Neural progenitor cell (in vitro differentiated cells): ENCODE results near the gene PSMD5. TPM values are rescaled to one million over a fixed set of nuclear protein-coding genes. Genes with fewer than 3 reads are reported as not detected.

Source experiments
- DNase-seq: peaks from one replicate; pipeline ENCODE4 v3.0.0-alpha.2; 2016; ENCODE audit warnings: low spot score
- H2AFZ ChIP-seq: fragments of 200-600 bp; sonication (generic); replicated peaks from 2 replicates; pipeline ENCODE4 v1.6.1; 2016; ENCODE audit warnings: antibody characterized with exemption
- H3F3A ChIP-seq: fragments of 200-600 bp; sonication (generic); 2 replicates; pipeline ENCODE4 v1.6.1; 2016; ENCODE audit warnings: antibody characterized with exemption, low read depth
- H3K27ac ChIP-seq: fragments of 200-600 bp; sonication (generic); 2 replicates; pipeline ENCODE4 v1.5.1; 2016; ENCODE audit warnings: mild to moderate bottlenecking
- H3K27me3 ChIP-seq: fragments of 200-600 bp; sonication (generic); 2 replicates; pipeline ENCODE4 v1.6.1; 2016; ENCODE audit warnings: mild to moderate bottlenecking, moderate library complexity
- H3K36me3 ChIP-seq: fragments of 200-600 bp; sonication (generic); 2 replicates; pipeline ENCODE4 v1.5.1; 2016
- H3K4me1 ChIP-seq: fragments of 200-600 bp; sonication (generic); 2 replicates; pipeline ENCODE4 v1.6.1; 2016; ENCODE audit warnings: mixed run types
- H3K4me2 ChIP-seq: fragments of 200-600 bp; sonication (generic); 2 replicates; pipeline ENCODE4 v1.6.1; 2016
- H3K4me3 ChIP-seq: fragments of 200-600 bp; sonication (generic); 2 replicates; pipeline ENCODE4 v1.5.1; 2016
- H3K79me2 ChIP-seq: fragments of 200-600 bp; sonication (generic); 2 replicates; pipeline ENCODE4 v1.6.1; 2016; ENCODE audit warnings: low read depth
- H3K9ac ChIP-seq: fragments of 200-600 bp; sonication (generic); 2 replicates; pipeline ENCODE4 v1.6.1; 2016
- H3K9me3 ChIP-seq: fragments of 200-600 bp; sonication (generic); 2 replicates; pipeline ENCODE4 v1.5.1; 2016; ENCODE audit warnings: low read depth
- H4K20me1 ChIP-seq: fragments of 200-600 bp; sonication (generic); 2 replicates; pipeline ENCODE4 v1.6.1; 2016; ENCODE audit warnings: low read depth
- H3K27ac Mint-ChIP-seq: 3 replicates; pipeline ENCODE4 v1.8.0; 2021; ENCODE audit warnings: mixed read lengths
- H3K27me3 Mint-ChIP-seq: 2 replicates; pipeline ENCODE4 v1.8.0; 2022; ENCODE audit warnings: low read depth, mild to moderate bottlenecking, inconsistent platforms, moderate library complexity, mixed read lengths; ENCODE audit not compliant: insufficient read depth
- H3K36me3 Mint-ChIP-seq: 3 replicates; pipeline ENCODE4 v1.8.0; 2021; ENCODE audit warnings: mixed read lengths
- H3K4me1 Mint-ChIP-seq: 3 replicates; pipeline ENCODE4 v1.8.0; 2021; ENCODE audit warnings: mixed read lengths
- H3K4me3 Mint-ChIP-seq: 3 replicates; pipeline ENCODE4 v1.8.0; 2021; ENCODE audit warnings: mild to moderate bottlenecking, moderate library complexity, mixed read lengths
- H3K9me3 Mint-ChIP-seq: 3 replicates; pipeline ENCODE4 v1.8.0; 2020; ENCODE audit warnings: mixed read lengths
- EZH2 ChIP-seq: fragments of 200-600 bp; sonication (generic); IDR thresholded peaks from 2 replicates; pipeline ENCODE4 v1.6.1; 2017; ENCODE audit warnings: antibody characterized with exemption, mild to moderate bottlenecking, moderate library complexity
- EZH2phosphoT487 ChIP-seq: fragments of 200-600 bp; sonication (generic); IDR thresholded peaks from 2 replicates; pipeline ENCODE4 v1.6.1; 2017; ENCODE audit warnings: antibody characterized with exemption
- total RNA-seq: library from RNA; depleted of rRNA; stranded (reverse); fragments of >200 nt; gene quantifications from 2 replicates; pipeline ENCODE4 v1.2.3, GENCODE V29; 2015; ENCODE audit warnings: low replicate concordance
- TF ChIP-seq, protein P1 (sequence below): fragments of 200-600 bp; sonication (generic); IDR thresholded peaks from 2 replicates; pipeline ENCODE4 v1.5.1; 2017; ENCODE audit warnings: antibody characterized with exemption, mild to moderate bottlenecking

The PSMD5 gene
- total RNA-seq, 1 donor from 2014 or later: 8.7 TPM

DNA sequence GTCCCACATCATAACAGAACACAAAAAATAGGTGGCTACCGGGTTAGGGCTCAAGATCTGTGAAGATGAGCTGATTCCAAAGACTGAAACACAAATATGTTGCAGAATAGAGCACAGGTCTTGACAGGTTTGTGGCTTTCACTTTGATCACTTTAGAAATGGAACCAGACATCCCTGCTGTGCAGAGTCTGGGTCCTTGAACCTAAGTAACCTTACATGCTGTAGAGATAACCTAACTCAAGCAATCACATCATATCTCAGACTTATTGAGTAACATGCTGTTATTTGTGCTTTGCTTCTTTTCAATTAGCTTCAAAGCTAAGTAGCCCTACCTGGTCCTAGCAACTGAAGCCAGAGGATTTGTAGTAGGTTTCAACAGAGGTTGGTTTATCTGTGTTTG lies 73.8 kb downstream of the PSMD5 start:
- H3K9ac ChIP-seq: no peak overlapping the region
- H3K36me3 Mint-ChIP-seq: peaks cover 10% of the 10 kb centered on the region

DNA sequence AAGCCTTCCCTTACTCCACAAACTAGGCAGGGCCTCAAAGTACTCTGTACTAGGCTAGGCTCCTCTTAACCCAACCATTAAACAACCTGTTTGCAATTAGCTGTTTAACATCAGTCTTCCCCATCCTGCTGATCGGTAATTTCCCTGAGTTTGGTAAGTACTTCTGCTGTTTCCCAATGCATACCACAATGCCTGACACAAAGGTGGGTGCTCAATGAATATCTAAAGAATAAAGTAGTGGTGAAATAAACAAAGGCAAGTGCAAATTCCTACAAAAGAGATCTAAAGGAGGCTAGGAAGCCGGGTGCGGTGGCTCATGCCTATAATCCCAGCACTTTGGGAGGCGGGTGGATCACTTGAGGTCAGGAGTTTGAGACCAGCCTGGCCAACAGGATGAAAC lies 74.5 kb downstream of the PSMD5 start:
- no peaks in the 10 kb centered on the region for H3K9me3 Mint-ChIP-seq
- no peak for DNase-seq
- Histone ChIP-seq H4K20me1 (peaks cover 10% of the 10 kb centered on the region), H3K36me3 (peaks cover 10% of the 10 kb centered on the region), H3K9me3 (no peaks in the 10 kb centered on the region), H3K9ac (no peak overlapping the region), H3K4me1 (no peaks in the 10 kb centered on the region), H3K79me2 (no peaks in the 10 kb centered on the region), H3K27ac (no peak overlapping the region), H3F3A (no peaks in the 10 kb centered on the region), H3K4me2 (no peak overlapping the region), H2AFZ (no peak overlapping the region), H3K4me3 (no peak overlapping the region), H3K27me3 (no peaks in the 10 kb centered on the region)
- H3K4me3 Mint-ChIP-seq: no peak overlapping the region
- TF ChIP-seq, protein P1, sequence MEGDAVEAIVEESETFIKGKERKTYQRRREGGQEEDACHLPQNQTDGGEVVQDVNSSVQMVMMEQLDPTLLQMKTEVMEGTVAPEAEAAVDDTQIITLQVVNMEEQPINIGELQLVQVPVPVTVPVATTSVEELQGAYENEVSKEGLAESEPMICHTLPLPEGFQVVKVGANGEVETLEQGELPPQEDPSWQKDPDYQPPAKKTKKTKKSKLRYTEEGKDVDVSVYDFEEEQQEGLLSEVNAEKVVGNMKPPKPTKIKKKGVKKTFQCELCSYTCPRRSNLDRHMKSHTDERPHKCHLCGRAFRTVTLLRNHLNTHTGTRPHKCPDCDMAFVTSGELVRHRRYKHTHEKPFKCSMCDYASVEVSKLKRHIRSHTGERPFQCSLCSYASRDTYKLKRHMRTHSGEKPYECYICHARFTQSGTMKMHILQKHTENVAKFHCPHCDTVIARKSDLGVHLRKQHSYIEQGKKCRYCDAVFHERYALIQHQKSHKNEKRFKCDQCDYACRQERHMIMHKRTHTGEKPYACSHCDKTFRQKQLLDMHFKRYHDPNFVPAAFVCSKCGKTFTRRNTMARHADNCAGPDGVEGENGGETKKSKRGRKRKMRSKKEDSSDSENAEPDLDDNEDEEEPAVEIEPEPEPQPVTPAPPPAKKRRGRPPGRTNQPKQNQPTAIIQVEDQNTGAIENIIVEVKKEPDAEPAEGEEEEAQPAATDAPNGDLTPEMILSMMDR: no peak
- no peak for TF ChIP-seq EZH2
- TF ChIP-seq EZH2phosphoT487: no peak
- no peaks in the 10 kb centered on the region for H3K4me1 Mint-ChIP-seq
- no peak overlapping the region for H3K27ac Mint-ChIP-seq
- H3K27me3 Mint-ChIP-seq: no peaks in the 10 kb centered on the region
- H3K36me3 Mint-ChIP-seq: peaks cover 8% of the 10 kb centered on the region

More for the DNA sequence above, 73.8 kb downstream of the PSMD5 start:
- TF ChIP-seq EZH2 (no peak), EZH2phosphoT487 (no peak)
- TF ChIP-seq, protein P1: no peak
- Histone ChIP-seq H3K79me2 (no peaks in the 10 kb centered on the region), H4K20me1 (peaks cover 10% of the 10 kb centered on the region), H3K4me2 (no peak overlapping the region), H3K4me3 (no peak overlapping the region), H3K27ac (no peak overlapping the region), H3K36me3 (peaks cover 10% of the 10 kb centered on the region), H2AFZ (no peak overlapping the region), H3F3A (no peaks in the 10 kb centered on the region), H3K4me1 (no peaks in the 10 kb centered on the region), H3K9me3 (no peaks in the 10 kb centered on the region), H3K27me3 (no peaks in the 10 kb centered on the region)
- H3K27me3 Mint-ChIP-seq: no peaks in the 10 kb centered on the region
- H3K9me3 Mint-ChIP-seq: no peaks in the 10 kb centered on the region
- no peak overlapping the region for H3K4me3 Mint-ChIP-seq
- no peak for DNase-seq
- H3K27ac Mint-ChIP-seq: no peak overlapping the region
- H3K4me1 Mint-ChIP-seq: no peaks in the 10 kb centered on the region

DNA sequence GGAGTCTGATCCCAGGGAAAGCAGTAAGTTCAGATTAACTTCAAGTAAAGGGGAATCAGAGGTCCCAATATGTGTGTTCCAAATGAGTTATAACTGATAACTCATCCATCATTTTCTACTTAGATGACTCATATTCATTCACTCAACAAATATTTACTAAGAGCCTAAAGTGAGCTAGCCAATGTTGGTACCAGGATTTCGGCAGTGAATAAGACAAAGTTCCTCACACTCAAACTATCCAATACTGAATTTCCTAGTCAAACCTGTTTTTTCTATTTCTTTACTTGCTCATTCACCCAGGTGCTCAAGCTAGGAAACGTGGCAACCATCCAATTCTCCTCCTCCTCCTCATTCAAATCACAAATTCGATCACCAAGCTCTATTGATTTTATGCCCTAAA lies 75.3 kb downstream of the PSMD5 start:
- peaks cover 10% of the 10 kb centered on the region for H3K36me3 Mint-ChIP-seq
- Histone ChIP-seq H3F3A (no peaks in the 10 kb centered on the region), H3K9ac (no peak overlapping the region), H3K79me2 (no peaks in the 10 kb centered on the region), H3K27ac (no peak overlapping the region), H4K20me1 (peaks cover 10% of the 10 kb centered on the region), H3K9me3 (no peaks in the 10 kb centered on the region), H2AFZ (no peak overlapping the region), H3K4me3 (no peak overlapping the region), H3K36me3 (peaks cover 10% of the 10 kb centered on the region), H3K4me1 (no peaks in the 10 kb centered on the region), H3K27me3 (no peaks in the 10 kb centered on the region), H3K4me2 (no peak overlapping the region)
- H3K4me3 Mint-ChIP-seq: no peak overlapping the region
- no peak overlapping the region for H3K27ac Mint-ChIP-seq
- TF ChIP-seq EZH2phosphoT487 (no peak), EZH2 (no peak)
- TF ChIP-seq, protein P1: no peak
- no peak for DNase-seq
- H3K27me3 Mint-ChIP-seq: no peaks in the 10 kb centered on the region
- H3K4me1 Mint-ChIP-seq: no peaks in the 10 kb centered on the region
- H3K9me3 Mint-ChIP-seq: no peaks in the 10 kb centered on the region

Other genes starting within 250 kb of the PSMD5 start
- 5.0 and 6.2 TPM in 2 replicates for gene MEGF9, start 128.5 kb downstream of the PSMD5 start, total RNA-seq
- gene FBXW2, start 49.5 kb downstream of the PSMD5 start, total RNA-seq: 31.0 and 32.7 TPM in 2 replicates
- gene PHF19, start 34.3 kb upstream of the PSMD5 start, total RNA-seq: 27.4 and 45.1 TPM in 2 replicates
- gene TRAF1, start 83.9 kb upstream of the PSMD5 start, total RNA-seq: 3.2 and 4.5 TPM in 2 replicates
- 4.5 and 5.5 TPM in 2 replicates for gene C5, start 207.4 kb upstream of the PSMD5 start, total RNA-seq
- gene CNTRL, start 232.0 kb upstream of the PSMD5 start, total RNA-seq: 29.2 and 45.4 TPM in 2 replicates